Left kidney (tissue), 2 donors: ENCODE measurements around the gene PGLYRP1. TPM values are rescaled to one million over a fixed set of nuclear protein-coding genes. Genes with fewer than 3 reads are reported as not detected.
A peak's percentile ranks its signal among the peaks of the same experiment; 100 is the strongest.

Experiments used
- DNase-seq: peaks from one replicate; pipeline ENCODE4 v3.0.0-alpha.2; 2013
- polyA plus RNA-seq: library from polyadenylated mRNA; unstranded; fragments of 120-200 nt; gene quantifications from one replicate; pipeline ENCODE4 v1.2.1, GENCODE V29; 2013; ENCODE audit not compliant: insufficient read length

PGLYRP1 gene
- polyA plus RNA-seq, 1 donor: 0.32 TPM

GRCh38 chr19:46032597-46033025 lies 9.8 kb upstream of the PGLYRP1 start:
- DNase-seq: no peak

DNA sequence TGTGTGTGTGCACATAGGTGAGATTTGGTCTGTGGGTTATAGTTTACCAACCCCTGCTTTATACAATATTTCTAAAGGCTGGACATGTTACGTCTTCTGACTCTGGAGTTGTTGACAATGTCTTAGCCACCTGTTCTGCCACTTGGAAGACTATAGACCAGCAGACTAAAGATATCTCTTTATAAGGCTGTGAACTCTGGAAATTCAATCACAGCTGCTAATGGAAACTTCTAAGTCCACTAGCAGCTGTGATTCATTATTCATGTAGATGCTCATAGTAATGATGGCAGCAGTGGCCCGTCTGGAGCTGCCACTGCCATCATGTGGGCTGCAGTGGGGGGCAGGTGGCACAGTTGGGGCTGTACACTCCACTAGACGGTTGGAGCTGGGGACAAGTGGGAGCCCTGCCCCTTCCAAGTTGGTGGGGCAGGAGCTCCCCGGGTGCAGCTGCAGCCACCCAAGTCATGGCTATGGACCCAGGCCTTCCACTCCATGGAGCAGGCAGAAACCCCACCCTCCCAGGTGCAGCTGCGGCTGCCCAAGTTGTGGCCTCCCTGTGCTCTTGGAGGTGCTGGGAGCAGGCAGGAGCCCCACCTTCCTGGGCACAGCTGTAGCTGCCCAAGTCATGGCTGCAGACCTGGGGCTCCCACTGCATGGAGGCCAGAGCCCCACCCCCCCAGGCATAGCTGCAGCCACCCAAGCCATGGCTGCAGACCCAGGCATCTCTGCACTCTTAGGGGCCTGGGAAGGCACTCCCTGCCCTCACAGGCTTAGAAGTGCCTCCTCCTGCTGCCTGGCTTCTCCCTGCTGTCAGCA lies 9.1 kb upstream of the PGLYRP1 start:
- DNase-seq: no peak

- DNase-seq: no peak
These were observed 8.1 kb upstream of the PGLYRP1 start for GRCh38 chr19:46030812-46031550.

- DNase-seq: no peak
These were observed 3.0 kb upstream of the PGLYRP1 start for GRCh38 chr19:46025835-46026234.

DNA sequence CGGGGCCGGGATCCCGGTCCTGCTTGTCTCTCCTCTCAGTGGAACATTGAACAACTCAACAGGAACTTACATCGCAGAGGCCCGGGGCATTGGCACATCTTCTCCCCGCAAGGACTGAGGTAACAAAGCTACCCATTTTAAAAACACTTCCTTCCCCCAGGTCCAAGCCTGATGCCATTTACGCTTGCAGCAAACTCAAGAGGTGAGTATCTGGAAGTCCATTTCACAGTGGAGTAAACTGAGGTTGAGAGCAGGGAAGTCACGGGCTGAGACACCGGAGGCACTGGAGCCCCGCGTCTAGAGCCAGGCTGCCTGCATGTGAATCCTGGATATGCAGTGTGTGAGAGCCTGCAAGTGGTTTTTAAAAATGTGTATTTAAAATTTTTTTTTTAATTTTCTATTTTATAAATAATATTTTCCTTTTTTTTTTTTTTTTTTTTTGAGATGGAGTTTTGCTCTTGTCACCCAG lies 492 bp upstream of the PGLYRP1 start:
- no peak for DNase-seq

DNA sequence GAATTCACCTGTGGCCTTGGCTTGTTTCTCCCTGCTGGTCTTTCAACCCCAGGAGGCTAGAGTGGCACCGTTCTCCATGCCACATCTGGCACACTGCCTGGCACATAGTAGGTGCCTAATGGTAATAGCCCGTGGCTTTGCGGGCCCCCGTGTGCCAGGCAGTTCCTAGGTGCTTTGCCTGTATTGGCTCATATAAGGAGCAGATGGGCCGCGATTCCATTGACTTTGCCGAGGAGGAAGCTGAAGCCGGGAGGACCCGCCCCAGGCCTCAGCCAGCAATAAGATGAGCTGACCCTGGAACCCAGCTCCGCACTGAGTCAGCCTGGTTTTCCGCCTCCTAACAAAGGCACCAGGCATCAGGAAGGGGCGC lies 807 bp downstream of the PGLYRP1 start:
- no peak for DNase-seq

GRCh38 chr19:46021531-46022041 lies 1.3 kb downstream of the PGLYRP1 start:
- no peak for DNase-seq

GRCh38 chr19:46020819-46021125 lies 2.1 kb downstream of the PGLYRP1 start:
- no peak for DNase-seq

DNA sequence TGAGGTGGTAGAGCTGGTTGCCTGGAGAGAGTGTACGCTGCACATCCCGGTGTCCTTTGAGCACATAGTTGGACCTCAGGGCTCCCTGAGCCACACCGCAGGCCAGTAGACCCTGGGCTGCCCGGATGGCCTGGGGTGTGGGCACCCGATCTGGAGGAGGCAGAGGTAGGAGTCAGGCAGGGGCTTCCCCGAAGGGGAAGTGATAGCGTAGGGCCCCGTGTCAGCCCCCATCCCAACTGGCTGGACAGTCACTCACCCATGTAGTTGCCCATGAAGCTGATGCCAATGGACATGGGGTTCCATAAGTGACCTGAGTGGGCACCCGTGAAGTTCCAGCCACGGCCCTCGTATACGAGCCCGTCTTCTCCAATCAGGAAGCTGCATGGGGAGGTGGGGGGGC lies 3.6 kb downstream of the PGLYRP1 start:
- no peak for DNase-seq

- DNase-seq: no peak
These were observed 4.1 kb downstream of the PGLYRP1 start for GRCh38 chr19:46018729-46019251.

DNA sequence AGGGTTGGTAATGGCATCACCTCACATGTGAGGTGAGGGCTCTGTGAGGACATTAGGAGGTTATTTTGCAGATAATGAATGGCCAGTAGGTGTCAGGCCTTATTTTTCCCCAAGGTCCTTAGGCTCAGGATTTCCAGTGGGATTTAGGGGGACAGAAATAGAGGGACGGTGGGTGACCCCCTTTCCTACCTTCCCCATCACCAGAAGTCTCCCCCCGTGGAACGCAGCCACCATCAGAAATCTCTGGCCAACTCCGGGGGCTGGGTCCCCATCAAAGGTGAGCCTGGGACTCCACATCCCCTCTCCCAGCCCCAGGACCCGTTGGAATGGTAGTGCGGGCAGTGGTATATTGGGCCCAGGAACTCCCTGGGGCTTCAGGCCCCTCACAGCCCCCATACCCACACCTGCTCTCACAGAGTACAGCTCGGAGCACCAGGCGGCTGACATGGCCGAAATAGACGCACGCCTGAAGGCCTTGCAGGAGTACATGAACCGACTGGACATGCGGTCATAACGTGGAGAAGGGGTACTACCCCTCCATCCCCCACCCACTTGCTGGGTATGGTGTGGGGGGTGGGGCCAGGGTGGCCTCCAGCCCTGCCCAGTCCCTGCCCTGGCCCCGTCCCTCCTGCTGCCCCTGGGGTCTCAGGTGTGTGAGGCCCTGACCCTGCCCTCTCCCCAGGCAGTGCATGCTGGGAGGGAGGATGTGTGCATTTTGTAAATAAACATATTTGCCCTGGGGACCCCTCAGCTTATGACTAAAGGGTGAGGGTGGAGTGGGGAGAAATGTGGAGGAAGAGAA lies 4.8 kb downstream of the PGLYRP1 start:
- DNase-seq: no peak

- DNase-seq: no peak
These were observed 5.8 kb downstream of the PGLYRP1 start for GRCh38 chr19:46017095-46017429.

- peak; percentile 75 for DNase-seq
These were observed 6.3 kb downstream of the PGLYRP1 start for GRCh38 chr19:46016426-46017094.

DNA sequence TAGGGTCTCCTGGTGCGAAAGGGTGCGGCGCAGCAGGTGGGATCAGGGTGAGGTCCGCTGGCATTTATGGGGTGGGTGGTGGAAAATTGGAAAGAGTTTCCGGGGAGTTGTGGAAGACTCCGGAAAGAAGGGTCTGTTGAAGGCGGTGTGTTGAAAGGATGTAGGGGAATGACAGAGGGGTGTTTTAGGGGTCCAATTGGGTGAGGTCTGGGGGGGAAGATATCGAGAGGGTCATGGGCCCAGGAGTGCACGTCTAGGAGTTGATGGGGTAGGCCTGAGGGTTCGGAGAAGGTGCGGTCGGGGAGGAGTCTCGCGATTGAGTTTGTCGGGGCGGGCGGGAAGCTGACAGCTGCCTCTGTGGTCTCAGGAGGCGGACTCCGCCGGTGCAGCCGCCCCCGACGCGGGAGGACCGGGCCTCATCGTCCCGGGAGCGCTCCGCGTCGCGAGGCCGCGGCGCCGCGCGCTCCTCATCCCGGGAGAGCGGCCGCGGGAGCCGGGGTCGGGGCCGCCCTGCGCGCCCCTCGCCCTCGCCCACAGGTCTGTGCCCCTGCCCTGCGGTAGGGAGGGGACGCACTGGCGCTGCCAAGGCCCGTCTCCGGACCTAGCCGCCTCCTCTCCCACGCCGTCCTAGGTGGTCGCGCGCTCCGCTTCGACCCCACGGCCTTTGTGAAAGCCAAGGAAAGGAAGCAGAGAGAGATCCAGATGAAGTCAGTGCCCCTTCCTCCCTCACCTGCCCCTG lies 7.0 kb downstream of the PGLYRP1 start:
- no peak for DNase-seq

- peak; percentile 53 for DNase-seq
These were observed 7.7 kb downstream of the PGLYRP1 start for GRCh38 chr19:46014941-46015686.

DNA sequence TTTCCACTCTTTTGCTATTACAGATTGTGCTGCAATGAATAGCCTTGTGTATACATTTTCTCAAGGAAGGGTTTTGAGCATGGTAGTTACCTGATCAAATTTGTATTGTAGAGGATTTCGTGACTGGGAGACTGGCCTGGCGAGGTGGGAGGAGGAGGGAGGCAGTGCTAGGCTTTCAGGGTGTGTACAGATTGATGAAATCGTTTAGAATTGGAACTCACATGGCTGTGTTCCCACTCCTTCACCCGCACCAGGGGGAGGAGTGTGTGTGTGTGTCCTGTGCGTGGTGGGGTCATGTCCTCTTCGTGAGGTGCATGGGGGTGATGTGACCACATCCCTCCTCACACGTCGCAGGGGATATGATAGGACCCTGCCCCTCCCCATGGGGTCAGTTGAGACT lies 8.3 kb downstream of the PGLYRP1 start:
- no peak for DNase-seq

DNA sequence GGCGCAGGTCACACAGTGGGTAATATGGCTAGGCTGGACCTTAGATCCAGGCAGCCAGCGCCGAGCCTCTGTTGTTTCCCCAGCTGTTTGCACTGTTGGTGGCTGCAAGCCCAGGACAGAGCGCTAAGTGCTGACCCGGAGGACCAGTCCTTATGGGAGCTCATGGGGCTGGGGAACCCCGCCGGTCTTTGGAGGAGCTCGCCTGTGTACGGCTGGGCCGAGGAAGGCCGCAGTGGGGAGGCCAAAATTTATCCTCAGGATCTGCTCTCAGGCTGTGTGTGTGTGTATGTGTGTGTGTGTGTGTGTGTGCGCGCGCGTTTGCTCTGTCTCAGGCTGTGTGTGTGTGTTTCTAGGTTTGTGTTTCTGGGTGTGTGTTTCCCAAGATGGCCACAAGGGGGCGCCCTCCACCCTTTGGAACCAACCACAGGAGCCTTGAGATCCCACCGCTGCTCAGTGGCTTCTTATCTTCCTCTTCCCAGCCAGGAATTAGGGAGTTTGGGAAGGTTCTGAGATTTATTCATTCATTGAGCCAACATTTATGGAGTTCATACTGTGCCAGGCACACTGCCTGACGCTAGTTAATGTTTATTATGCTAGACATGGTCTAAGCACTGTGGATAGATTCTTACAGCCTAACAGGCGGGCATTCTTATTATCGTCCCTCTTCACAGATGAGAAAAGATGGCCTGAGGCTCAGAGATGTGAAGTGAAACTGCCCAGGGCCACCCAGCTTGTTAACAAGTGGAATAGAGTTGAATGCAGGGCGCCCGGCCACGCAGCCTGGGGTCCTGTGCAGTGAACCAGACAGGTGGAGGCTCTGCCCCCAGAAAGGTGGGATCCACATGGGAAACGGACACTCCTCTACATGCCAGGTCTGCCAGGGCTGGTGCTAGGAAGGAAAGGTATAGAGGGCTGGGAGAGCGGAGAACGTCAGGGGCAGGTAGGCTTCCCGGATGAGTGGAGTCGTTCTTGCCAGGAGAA lies 13.0 kb downstream of the PGLYRP1 start:
- no peak for DNase-seq

DNA sequence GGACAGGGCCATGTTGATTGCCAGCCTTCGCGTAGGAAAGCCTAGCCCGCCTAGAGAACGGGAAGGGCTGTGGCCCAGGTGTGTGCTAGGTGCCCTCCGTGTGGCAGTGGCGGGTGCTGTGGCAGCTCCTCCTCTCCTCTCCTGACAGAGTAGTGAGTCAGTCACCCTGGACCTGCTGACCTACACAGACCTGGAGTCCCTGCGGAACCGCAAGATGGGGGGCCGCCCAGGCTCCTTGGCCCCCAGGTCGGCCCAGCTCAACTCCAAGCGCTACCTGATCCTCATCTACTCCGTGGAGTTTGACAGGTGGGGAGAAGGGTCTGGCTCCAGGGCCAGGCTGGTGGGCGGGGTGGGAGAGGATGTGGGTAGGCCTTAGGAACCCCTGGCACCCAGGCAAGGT lies 16.4 kb downstream of the PGLYRP1 start:
- no peak for DNase-seq

DNA sequence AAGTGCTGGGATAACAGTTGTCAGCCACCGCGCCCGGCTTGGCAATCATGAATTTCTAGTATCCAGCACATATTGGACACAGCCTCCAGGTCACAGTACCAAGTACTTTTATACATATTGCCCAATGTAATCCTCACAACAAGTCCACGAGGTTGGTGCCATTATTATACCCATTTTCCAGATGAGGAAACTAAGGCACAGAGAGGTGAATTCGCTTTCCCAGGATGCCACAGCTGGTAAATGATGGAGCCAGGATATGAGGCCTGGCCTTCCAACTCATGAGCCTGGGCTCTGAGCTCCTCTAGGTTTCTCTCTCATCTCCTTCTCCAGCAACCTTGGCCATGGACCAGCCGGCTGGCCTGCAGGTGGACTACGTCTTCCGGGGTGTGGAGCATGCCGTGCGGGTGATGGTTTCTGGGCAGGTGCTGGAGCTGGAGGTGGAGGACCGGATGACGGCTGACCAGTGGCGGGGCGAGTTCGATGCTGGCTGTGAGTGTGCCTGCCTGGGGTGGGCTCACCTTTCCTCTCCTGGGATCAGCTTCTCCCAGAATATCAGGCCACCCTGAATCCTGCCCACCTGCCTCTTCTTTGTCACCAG lies 20.1 kb downstream of the PGLYRP1 start:
- no peak for DNase-seq
